ENCODE measurements around the gene LCN6. TPM values are rescaled to one million over a fixed set of nuclear protein-coding genes. Genes with fewer than 3 reads are reported as not detected.
"Not testable (repeated sequence)": the region's sequence is repeated elsewhere in the genome, so short reads cannot be mapped to it uniquely, and the experiment has no call there.

The LCN6 gene
- total RNA-seq, 4 donors from 2014 or later = 14.2 to 70.0 (median 42.9) TPM

DNA sequence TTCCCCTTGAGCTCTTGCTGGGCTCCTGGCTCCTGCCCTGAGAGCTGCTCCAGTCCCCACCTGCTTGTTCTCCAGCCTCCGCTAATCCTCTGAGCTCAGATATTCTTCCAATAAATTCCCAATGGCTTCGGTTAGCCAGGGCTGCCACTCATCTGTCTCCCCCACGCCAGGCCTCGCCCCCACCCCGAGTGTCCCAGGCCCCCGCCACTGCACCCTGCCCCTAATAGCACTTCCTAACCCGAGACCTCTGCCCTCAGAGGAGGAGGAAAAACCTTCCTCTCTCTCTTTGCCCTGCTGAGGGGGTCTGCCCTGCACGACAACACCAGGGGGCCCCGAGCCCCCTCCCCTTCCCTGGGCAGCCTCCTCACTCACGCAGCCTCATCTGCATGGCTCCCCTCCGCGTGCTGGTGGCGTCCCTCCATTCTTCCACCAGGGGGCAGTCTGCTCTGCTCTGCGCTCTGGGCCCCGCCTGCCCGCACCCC, 21.4 kb upstream of the LCN6 start:
- H3K27me3 ChIP-seq = peaks cover 0 to 13% of the 10 kb centered on the region in 2 donors
- H3K4me3 ChIP-seq = no peak overlapping the region
- TF ChIP-seq CTCF (IDR thresholded peaks at IDR 0.05) = peak; percentile 19 to 57 (median 40)
- no peak for TF ChIP-seq EP300 (IDR thresholded peaks at IDR 0.05)
- peaks cover 0 to 4% (median 0%) of the 10 kb centered on the region in 4 donors for H3K4me1 ChIP-seq
- H3K36me3 ChIP-seq = no peaks in the 10 kb centered on the region
- peaks cover 0 to 7% (median 0%) of the 10 kb centered on the region in 4 donors for H3K9me3 ChIP-seq
- no peak overlapping the region for H3K27ac ChIP-seq
- WGBS, 2 donors = 17 to 22% methylated on average over 6 to 15 of the region's 16 CpGs
- no peak for DNase-seq (ENCODE audit: low spot score in 2 of 2)

GRCh38 chr9:136766410-136767120, 18.2 kb upstream of the LCN6 start:
- H3K4me3 ChIP-seq, H3K36me3 ChIP-seq, H3K27ac ChIP-seq, H3K9me3 ChIP-seq: not testable (repeated sequence)
- peak in 3 of 5 experiments; percentile 19 to 27 (median 23) for TF ChIP-seq CTCF (IDR thresholded peaks at IDR 0.05)
- WGBS, 2 donors = 39 to 41% methylated on average over 18 of the region's 18 CpGs
- H3K27me3 ChIP-seq = peaks cover 0 to 43% of the 10 kb centered on the region in 2 donors
- peak in 1 of 2 donors; percentile 34 for DNase-seq (ENCODE audit: low spot score in 2 of 2)
- H3K4me1 ChIP-seq = peaks cover 0 to 13% (median 0%) of the 10 kb centered on the region in 4 donors

DNA sequence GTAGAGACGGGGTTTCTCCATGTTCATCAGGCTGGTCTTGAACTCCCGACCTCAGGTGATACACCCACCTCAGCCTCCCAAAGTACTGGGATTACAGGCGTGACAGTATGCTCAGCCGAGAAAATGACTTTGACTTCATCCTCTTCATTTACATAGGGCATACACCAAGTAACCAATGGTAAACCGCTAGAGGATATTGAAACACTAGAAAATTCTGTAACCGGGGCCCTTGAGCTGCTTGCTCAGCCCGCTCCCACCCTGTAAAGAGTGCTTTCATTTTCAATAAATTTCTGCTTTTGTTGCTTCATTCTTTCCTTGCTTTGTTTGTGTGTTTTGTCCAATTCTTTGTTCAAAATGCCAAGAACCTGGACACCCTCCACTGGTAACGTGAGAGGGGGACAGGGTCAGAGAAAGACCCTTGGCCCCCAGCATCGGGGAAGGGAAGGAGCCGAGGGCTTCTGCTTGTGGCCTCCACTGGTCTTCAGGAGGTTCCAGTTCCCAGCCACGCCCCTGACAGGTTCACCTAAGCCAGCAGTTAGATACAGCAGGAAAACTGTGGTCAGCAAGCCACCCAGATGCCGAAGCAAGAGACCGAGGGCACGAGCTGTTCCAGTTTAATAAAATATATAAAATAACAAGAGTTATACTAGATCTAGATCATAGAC, 17.6 kb upstream of the LCN6 start:
- 79 to 83% methylated on average over 14 of the region's 14 CpGs for WGBS, 2 donors
- H3K9me3 ChIP-seq; H3K27ac ChIP-seq; H3K36me3 ChIP-seq; H3K4me3 ChIP-seq; DNase-seq (ENCODE audit: low spot score in 2 of 2): not testable (repeated sequence)
- Histone ChIP-seq H3K27me3 (peaks cover 0 to 45% of the 10 kb centered on the region in 2 donors), H3K4me1 (peaks cover 0 to 17% (median 2%) of the 10 kb centered on the region in 4 donors)

DNA sequence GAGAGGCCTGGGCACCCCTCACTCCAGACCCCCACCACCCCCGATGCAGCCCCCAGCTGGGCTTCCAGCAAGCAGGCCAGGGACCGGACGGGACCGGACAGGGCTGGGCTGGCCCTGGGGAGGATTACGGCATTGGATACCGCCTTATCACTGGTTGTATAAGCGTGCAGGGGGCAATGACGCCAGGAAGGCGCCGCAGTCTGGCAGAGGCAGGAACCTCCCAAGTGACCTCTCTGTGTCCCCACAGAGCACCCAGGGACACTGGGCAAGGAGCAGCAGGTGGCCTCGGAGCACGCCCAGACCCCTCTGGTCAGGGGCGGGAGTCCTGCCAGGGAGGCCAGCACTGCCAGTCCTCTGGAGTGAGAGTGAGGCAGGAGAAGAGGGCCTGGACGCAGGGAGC, 16.7 kb upstream of the LCN6 start:
- DNase-seq (ENCODE audit: low spot score in 2 of 2) = no peak
- Histone ChIP-seq H3K9me3 (no peaks in the 10 kb centered on the region), H3K27me3 (peaks cover 0 to 52% of the 10 kb centered on the region in 2 donors), H3K4me1 (peaks cover 0 to 23% (median 2%) of the 10 kb centered on the region in 4 donors), H3K36me3 (no peaks in the 10 kb centered on the region), H3K4me3 (no peak overlapping the region), H3K27ac (no peak overlapping the region)
- TF ChIP-seq EP300 (IDR thresholded peaks at IDR 0.05) (no peak), POLR2A (IDR thresholded peaks at IDR 0.05) (no peak), CTCF (IDR thresholded peaks at IDR 0.05) (no peak)
- 76 to 92% methylated on average over 14 of the region's 14 CpGs for WGBS, 2 donors

- Histone ChIP-seq H3K27me3 (peaks cover 0 to 55% of the 10 kb centered on the region in 2 donors), H3K36me3 (no peaks in the 10 kb centered on the region), H3K4me1 (peaks cover 0 to 19% (median 2%) of the 10 kb centered on the region in 4 donors), H3K9me3 (no peaks in the 10 kb centered on the region), H3K4me3 (no peak within 1 kb of the TSS), H3K27ac (no peak within 1 kb of the TSS)
- no peak for DNase-seq (ENCODE audit: low spot score in 2 of 2)
- WGBS, 2 donors = 62 to 74% methylated on average over 10 to 13 of the region's 14 CpGs
- TF ChIP-seq POLR2A (IDR thresholded peaks at IDR 0.05) (no peak), EP300 (IDR thresholded peaks at IDR 0.05) (no peak), CTCF (IDR thresholded peaks at IDR 0.05) (no peak)
These were observed 16.1 kb upstream of the LCN6 start, which contains the start of gene LCN15 for GRCh38 chr9:136764301-136764891. LCN15 (minus strand) TSS chr9:136764518; CDS start chr9:136764488, 30 bp downstream.
